NCI-H1417 treated with DMSO at 0.1 percent for 48 hours (cell line): ENCODE data around the gene SURF6.
"Not testable (repeated sequence)": the region's sequence is repeated elsewhere in the genome, so short reads cannot be mapped to it uniquely, and the experiment has no call there.

ENCODE experiments used
- DNase-seq: peaks from one replicate; lab custom pipeline; 2025; lab: John Stamatoyannopoulos, UW

The SURF6 gene

GRCh38 chr9:133347515-133347984 lies 11.6 kb upstream of the SURF6 start:
- no peak for DNase-seq

- DNase-seq = no peak
Observed at GRCh38 chr9:133346021-133346785, 10.2 kb upstream of the SURF6 start.

GRCh38 chr9:133345596-133345995 lies 9.6 kb upstream of the SURF6 start:
- DNase-seq = no peak

DNA sequence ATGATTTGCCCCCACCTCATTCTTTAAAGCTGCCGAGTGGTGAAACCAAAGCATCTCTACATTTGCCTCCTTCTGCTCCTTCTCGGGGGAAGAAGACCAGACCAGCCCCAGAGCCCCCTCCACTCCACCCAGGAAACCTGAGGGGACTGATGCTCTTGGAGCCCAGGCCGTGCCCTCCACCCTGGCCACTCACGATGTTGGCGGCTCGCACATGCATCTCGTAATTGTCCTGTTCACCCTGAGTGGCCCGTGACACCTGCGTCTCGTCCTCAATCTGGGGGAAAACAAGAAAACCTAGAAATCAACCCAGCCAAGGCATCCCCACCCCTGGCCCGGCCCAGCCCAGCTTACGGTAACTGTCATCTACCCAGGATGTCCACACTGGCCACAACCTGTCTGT lies 9.0 kb upstream of the SURF6 start:
- DNase-seq = no peak

- DNase-seq = no peak
Observed at GRCh38 chr9:133344071-133344470, 8.1 kb upstream of the SURF6 start.

DNA sequence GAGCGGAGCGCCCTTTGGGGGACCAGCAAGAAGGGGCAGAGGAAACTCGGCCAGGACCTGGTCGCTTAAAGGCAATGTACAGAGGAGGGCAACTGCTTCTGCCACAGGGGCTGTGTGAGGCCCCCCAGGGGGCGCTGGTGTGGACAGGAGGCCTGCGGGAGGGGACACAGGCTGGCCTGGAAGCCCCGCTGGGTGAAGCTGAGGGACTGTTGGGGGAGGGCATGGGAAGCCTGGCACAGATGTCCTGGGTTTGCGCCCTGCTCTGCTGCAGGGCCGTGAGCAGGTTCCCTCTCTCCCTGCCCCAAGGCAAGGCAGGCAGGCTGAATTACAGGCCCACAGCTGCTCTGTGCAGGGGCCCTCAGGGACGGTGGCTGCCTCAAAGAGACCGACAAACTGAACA lies 6.6 kb upstream of the SURF6 start:
- DNase-seq = no peak

GRCh38 chr9:133342069-133342406 lies 6.0 kb upstream of the SURF6 start:
- DNase-seq = no peak

DNA sequence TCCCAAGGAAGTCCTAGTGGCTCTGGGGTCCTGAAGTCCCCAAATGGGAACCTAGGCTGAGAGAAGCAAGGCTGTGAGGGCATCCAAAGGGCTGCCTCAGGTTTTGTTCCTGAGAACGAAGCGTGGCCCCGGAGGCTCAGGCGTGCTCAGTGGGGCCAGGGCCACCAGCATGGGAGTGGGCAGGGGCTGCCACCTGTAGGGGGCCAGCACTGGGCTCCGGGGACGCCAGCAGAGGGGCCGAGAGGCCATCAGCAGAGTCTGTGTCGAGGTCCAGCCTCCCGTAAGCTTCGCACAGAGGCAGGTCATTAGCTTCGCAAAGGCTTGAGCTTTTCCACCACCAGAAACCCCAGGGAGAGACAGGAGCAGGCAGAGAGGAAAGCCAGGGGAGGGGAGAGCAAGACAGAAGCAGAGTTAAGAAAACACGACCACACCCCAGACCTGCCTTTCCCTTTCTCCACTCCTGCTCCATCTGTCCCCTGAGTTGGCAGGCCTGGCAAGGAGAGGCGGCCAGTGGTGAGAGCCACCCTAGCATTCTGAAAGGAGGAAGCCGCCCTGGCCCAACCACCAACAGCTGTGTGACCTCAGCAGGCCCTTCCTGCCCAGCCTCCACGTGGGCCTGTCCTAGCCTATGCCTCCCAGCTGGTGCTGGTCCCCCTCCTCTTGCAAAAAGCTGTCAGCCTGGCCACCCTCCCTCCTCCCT lies 5.5 kb upstream of the SURF6 start:
- no peak for DNase-seq

GRCh38 chr9:133340916-133341315 lies 4.9 kb upstream of the SURF6 start:
- no peak for DNase-seq

GRCh38 chr9:133340256-133340655 lies 4.3 kb upstream of the SURF6 start:
- no peak for DNase-seq

- no peak for DNase-seq
Observed at GRCh38 chr9:133339641-133340040, 3.7 kb upstream of the SURF6 start.

DNA sequence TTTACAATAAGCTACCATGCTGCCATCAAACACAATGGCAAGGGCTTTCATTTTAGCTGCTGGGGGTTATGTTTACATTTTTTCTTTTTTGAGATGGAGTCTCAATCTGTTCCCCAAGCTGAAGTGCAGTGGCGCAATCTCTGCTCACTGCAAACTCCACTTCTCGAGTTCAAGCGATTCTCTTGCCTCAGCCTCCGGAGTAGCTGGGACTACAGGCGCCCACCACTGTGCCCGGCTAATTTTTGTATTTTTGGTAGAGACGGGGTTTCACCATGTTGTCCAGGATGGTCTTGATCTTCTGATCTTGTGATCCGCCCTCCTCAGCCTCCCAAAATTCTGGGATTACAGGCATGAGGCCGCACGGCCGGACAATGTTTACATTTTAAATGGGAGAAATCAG lies 1.1 kb downstream of the SURF6 start:
- DNase-seq = not testable (repeated sequence)

DNA sequence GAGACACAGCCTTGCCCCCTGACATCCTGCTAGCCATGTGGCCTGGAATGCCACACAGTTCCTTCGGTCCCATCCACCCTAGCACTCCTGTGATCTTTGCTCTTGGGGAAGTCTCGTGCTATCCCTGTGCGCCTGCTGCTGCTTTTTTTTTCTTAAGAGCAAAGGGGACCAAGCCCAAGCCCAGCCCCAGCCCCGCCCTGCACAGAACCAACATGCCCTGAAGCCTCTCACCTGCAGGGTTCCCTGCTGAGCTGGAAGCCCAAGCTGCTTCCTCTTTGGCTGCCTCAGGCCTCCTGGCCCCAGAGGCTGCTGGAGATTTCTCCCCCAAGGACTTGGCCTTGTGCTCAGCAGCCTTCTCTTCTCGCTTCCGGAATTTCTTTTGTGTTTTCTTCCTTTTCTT lies 1.8 kb downstream of the SURF6 start:
- no peak for DNase-seq

- no peak for DNase-seq
Observed at GRCh38 chr9:133333566-133333965, 2.4 kb downstream of the SURF6 start.

DNA sequence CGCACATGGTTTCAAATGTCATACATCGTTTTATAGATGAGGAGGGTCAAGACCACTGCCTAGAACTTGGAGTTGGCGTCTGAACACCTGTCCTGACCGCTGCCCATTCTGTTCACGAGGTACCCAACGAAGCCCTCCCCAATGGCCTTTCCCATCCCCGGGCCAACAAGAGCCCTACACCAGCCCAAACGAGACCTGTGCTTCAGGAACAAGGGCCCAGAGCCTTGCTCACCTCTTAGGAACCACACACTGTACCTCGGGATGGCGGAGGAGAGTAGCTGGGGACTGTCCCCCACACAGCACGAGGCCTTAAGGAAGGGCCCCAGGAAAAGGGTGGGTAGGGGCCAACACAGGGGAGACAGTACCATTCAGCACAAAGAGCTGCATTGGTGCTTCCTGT lies 3.0 kb downstream of the SURF6 start:
- no peak for DNase-seq

GRCh38 chr9:133332381-133332730 lies 3.6 kb downstream of the SURF6 start:
- no peak for DNase-seq

DNA sequence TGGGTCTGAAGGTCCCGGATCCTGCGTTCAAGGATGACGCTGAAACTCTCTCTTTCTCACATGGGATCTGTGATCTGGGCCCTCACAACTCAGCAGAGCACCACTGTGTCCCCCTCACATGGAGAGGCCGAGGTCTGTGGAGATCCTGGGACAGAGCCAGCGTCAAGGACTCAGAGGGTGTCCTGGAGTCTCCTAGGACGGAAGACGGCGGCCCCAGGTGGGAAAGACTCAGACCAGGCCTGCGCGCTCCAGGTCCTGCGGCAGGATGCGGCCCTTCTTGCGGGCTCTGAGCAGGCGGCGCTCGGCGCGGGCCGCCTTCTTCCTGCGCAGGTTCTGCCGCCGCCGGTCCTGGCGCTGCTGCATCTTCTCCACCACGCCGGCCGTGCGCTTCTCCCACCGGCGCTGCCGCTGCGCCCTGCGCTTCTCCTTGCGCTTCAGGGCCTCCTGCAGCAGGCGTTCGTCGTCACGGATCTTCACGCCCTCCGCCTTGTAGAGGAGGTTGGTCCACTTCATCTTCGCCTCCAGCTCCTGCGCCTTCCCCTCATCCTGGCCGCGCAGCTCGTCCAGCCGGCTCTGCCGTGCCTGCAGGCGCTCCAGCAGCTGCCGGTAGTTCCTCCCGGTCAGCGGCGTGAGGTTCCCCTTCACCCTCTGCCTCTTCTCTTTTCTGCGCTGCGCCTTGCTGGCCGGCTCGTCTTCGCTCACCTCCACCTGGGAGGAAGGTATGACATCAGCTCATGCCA lies 4.2 kb downstream of the SURF6 start:
- no peak for DNase-seq

DNA sequence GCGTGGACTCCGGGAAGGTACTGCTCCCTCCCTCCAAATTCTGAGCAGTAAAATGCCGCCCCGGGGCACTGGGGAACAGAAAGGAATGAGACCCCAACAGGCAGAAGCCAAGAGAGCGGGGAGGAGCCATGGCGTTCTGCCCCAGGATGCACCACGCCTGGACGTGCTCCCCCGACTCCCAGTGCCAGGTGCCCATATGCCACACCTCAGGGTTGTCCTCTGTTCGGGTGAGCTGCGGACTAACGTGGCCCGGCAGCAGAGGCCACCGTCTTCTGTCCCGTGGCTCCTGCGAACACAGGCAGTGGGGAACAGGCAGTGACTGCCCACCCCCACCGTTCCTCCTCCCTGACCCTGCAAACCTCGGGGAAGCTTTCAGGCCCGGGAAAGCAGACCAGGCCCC lies 4.8 kb downstream of the SURF6 start:
- no peak for DNase-seq

- DNase-seq = not testable (repeated sequence)
Observed at GRCh38 chr9:133329306-133330156, 6.5 kb downstream of the SURF6 start.

DNA sequence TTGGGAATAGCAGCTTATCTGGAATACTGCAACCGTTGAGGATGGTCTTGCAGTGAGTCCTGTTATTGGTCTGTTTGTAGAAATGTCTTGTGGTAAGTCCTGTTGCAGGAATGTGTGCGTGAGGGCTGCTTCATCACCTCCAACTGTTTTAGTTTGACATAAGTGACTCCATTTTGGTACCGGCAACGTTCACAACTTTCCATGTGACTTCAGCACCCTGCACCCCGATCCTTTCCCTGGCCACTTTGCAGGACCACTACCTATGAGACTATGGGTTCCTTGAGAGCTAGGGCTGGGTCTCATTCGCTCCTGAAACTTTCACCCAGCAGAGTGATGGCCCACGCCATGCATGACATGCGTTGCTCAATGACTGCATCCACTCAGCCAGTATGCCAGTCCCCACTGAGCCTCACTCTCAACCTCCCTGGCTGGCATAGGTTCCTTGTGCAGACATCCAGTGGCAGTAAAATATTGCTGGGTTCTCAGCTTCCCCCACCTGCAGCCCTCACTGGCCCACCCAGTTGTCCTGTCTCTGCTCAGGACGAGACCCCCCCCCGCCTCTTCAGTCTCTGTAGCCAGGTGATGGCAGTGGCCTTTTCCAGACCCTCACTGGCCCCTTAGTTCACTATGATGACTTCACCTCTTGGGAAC lies 8.0 kb downstream of the SURF6 start:
- DNase-seq = no peak

DNA sequence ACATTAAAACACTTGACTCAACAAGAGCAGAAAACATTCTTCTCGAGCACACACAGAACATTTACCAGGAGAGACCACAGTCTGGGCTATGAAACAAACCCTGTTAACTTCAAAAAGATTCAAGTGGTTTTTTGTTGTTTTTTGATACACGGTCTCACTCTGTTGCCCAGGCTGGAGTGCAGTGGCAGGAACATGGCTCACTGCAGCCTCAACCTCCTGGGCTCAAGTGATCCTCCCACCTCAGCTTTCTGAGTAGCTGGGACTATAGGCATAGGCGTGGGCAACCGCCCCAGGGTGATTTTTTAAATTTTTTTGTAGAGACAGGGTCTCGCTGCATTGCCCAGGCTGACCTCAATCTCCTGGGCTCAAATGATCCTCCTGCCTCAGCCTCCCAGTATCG lies 9.0 kb downstream of the SURF6 start:
- not testable (repeated sequence) for DNase-seq
